DLD1 (cell line): ENCODE data around the gene PRKCH.
"Not testable (repeated sequence)": the region's sequence is repeated elsewhere in the genome, so short reads cannot be mapped to it uniquely, and the experiment has no call there.

Experiments
- in situ Hi-C: cut with HindIII; loops from 2 replicates; pipeline ENCODE4 v1.10.0; 2017; ENCODE audit warnings: low sequenced_read_pairs

The PRKCH gene

DNA sequence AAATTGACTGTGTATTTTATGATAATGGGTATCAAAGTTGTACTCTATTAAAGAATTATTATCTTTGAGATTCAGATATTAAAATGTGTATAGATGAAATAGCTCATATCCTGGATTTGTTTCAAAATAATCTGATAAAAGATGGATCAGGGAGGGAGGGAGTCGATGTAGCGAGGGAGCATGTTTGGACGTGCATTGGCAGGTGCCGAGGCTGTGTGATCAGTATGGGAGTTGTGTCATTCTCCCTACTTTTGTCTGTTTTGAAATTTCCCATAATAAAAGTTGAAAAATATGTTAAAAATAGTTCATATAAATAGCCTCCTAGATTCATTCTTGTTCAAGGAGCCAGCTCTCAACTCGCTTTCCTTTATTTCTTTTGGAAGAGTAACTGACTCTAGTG, 202.4 kb downstream of the PRKCH start:
- in situ Hi-C loops: no loop called here

DNA sequence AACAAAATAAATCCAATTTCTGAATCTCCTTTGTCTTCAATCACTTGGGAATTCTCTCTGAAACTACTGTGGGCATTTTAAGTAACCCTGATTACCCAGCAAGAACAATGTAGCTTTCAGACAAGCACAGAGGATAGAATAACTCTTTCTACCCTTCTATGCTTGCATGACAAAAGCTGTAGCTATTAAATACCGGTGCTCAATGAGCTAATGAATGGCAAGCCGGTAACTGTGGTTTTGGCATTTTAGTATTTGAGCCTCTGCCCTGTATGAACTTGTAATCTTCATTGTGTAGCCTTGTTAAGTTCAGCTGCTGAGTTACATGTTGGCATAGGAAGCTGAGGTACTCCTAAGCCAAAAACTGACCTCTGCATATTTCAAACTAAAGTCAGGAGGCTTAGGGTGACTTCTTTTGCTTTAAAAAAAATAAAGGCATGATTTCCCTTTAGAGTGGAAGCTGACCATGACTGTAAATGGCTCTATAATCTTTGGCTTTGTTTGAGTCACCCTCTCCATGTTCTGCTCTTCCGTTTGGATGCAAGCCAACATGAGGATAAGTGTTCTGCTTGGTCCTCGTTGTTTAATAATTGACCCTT, 202.9 kb downstream of the PRKCH start:
- in situ Hi-C loops: no loop called here

DNA sequence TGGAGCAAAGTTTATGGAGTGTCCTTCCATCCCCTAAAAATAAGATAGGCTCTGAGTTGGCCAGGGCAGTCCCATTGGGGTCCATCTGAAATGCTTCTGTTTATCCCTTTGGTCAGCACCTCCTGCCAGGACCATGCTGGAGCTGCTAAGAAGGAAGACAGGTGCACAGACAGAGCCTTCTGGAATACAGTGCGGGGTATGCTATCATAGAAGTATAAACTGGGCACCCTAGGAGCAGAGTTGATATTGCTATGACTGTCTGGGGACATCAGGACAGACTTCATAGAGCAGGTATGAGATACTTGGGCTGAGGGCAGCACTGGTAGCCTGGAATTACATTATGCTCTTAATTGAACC, 203.5 kb downstream of the PRKCH start:
- in situ Hi-C loops: no loop called here

DNA sequence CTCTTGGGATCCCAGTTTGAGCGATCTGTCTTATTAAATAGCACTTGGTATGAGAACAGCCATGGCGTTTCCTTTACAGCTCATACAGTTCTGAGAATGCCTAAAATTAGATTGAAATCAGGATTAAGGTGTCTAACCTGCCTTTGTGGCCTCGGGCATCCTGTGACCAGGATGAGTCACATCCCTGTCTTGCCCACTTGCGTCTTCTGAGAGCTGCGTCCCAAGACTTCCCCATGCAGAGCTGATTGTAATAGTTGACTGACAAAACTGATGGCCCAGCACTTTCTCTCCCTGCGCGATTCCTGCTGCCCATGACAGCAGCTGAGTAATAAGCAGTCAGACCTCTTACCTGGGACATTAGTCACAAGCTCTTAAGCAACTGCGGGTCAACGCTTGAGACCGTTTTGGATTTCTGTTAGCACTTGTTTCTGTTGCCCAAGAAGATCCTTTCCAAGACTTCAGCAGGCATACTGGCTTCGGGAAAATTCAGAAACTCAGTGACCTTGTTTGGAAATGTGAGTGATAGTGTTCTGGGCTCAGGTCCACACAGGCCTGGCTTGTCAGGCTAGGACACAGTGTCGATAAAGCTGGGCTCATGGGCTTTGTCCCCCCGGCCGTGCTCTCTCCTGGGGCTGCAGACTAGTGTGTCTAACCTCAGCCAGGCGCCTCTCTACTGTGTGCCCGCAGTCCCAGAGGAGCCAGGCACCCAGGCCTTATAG, 204.1 kb downstream of the PRKCH start:
- in situ Hi-C loops: no loop called here

DNA sequence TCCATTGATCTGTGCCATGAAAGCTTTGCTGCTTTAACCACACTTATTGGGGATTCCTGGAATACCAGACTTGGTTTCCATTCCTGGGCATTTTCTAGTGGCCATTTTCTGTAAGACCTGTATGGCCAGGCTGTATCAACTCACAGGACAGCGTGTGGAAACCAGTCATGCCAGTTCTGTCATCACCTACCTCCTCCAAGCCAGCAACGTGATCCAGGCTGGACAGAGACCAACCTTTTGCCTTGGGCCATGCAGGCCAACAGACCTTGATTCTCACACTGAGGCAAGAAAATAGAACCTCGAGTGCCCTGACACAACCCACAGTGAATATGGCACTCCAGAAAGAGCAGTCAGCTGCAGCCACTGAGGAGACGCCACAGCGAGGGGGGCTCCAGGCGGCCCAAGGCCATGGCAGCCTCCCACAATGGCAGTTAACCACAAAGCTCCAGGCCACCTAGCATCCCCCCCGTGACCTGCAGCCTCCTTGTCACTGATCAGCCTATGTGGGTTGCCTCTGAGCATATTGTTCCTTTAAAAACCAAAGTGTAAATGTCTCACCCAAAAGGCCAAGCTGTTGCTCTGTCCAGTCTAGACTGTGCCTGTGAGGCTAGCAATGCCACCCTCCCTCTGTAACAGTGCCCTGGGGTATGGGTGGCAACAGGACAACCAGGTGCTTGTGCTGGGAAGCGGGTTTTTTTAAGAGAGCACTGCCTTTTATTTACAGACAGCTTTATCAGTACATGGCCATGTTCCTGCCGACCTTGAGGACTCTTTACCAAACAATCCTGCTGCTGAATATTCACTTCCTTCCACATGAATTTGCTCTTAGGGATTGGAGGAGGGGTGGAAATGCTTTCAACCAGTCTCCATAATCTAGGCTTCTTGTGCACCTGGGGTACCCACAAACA, 205.3 kb downstream of the PRKCH start:
- in situ Hi-C loops: no loop called here

DNA sequence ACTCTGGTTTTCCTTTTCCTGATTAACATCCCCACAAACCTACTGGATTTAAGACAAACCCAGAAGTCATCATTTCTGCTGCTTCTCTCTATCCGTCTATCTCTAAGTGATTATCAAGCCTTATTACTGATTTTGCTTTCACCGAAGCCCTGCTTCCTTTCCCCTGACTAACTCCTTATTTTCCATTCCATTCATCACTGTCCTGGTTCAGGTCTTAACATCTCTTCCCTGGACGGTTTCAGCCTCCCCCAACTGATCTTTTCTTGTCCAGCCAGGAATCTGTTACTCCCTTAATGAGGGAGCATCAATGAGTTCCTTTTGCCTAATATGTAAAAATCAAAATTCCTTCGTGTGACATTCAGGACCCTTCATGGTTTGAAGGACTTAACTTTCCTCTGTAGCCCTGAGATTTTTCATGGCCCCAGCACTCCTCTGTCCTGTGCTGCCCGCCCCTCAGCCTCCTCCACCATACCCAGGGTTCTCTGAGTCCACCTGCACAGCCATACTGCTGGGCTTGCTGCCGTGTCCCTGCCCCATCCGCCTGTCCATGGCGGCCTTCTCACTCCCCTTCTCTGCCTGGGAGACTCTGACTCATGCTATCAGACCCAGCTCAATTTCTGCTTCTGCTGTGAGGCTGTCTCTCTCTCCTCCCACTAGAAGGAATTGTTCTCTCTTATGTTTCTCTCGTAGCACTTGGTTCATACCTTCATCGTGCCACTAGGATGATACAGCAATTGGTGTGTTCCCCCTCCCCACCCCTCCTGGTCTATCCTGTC, 206.1 kb downstream of the PRKCH start:
- in situ Hi-C loops: no loop called here

DNA sequence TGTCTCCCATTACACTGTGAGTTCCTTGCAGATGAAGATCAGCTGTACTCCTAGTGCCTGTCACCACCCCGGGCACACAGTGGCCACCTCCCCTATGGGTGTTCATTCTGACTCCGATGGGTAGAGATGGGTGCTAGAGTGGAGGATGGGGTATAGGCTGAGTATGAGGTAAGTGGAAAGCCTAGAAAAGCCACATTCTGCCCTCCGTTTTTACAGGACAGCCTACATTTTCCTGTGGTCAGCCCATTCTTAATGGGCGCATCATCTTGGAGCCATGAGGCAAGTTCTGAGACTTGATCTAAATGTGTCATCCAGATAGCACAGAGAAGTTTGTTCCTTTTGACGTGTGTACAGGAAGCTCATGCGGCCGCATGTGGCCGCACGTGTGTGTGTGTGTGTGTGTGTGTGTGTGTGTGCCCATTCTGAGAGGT, 207.2 kb downstream of the PRKCH start:
- in situ Hi-C loops: no loop called here

DNA sequence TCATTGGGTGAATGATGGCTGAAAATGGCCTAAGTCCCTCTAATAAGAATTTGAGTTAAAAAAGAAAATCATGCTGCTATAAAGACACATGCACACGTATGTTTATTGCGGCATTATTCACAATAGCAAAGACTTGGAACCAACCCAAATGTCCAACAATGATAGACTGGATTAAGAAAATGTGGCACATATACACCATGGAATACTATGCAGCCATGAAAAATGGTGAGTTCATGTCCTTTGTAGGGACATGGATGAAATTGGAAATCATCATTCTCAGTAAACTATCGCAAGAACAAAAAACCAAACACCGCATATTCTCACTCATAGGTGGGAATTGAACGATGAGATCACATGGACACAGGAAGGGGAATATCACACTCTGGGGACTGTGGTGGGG, 208.0 kb downstream of the PRKCH start:
- in situ Hi-C loops: not testable (repeated sequence)

DNA sequence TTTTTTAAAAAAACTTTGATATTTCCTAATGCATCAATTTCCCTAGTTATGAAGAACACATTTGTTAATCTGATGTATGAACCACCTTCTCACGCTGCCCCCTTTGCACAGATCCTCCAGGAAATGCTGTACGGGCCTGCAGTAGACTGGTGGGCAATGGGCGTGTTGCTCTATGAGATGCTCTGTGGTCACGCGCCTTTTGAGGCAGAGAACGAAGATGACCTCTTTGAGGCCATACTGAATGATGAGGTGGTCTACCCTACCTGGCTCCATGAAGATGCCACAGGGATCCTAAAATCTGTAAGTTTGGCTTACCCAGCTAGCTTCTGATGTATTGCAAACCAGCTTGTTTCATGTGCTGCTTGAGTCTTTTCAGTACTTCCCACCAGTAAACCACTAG, 208.9 kb downstream of the PRKCH start:
- in situ Hi-C loops: no loop called here

DNA sequence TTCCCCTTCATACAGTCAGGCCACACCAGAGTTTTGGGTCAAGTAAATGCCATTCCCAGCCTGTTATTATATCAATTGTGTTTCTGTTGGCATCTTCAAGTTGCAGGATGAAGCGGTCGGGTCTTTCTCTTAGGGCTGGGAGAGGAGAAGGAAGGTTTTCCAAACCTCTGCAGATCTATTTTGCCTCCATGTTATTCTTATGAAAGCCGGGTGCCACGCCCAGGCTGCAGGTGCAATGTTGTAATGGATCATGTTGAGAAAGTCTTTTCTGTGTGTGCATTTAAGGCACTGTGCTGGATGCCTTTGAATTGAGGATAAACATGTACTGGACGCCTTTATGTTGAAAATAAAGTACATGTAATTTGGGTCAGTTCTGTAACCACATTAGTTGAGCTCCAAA, 209.5 kb downstream of the PRKCH start:
- in situ Hi-C loops: no loop called here

DNA sequence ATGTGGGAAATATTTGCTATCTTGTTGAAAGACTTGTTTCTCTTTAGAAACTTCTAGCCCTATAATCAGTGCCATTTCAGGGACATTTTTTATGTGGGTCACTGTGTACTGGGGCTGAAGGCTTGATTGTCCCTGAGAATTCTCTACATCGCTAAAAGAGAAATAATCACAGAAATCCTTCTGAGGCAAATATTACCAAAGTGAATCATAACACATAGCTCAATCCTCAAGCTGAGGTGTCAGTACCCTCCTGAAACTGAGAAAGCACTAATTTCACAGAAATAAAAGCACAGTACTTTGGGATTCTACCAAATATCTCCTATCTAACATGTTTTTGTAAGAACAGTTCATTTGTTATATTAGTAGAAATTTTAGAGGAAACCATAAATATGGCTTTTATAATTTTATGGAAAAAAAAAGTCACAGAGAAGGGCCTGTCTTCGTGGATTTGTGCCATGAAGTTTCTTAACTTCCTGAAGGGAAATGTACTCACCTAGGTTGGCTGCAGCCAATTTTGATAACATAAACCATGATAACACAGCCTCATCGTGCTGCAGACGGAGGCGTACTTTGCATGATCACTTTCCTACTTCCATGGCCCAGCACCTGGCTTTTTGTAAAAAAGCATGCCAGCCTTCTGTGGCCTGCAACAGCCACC, 210.2 kb downstream of the PRKCH start:
- in situ Hi-C loops: no loop called here

DNA sequence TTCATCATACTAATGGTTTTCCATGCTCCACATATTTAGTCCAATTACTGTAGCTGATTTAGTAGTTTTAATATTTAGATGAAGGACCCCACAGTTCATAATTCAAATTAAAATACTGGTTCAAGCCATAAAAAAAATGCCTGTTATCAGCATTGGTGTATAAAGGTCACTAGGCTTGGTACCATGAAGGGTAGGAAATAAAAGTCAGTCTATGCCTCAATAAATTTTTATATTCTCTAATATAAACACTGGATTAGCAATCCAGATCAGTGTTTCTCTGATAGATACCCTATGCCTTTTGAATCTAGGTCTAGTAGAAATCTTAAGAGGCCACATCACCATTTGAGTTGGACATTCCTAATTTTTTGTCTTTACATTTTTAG, 210.7 kb downstream of the PRKCH start:
- in situ Hi-C loops: no loop called here

DNA sequence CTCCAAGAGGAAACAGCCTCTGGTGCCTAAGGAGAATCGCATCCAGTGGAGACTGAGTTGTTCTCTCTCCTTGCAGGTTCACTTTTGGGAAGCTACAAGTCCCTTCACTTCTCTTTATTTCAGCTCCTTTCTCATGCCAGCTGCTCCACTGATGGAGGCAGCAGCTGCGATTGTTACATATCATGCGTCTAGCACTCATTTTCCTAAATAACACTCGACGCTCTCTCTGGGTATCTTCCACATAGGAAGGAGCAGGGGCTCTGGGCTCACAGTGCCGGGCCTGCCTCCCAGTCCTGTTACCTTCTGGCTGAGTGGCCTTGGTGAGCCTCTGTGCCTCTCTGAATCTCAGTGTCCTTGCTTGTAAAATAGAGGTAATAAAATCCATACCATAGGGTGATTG, 211.4 kb downstream of the PRKCH start:
- in situ Hi-C loops: no loop called here

DNA sequence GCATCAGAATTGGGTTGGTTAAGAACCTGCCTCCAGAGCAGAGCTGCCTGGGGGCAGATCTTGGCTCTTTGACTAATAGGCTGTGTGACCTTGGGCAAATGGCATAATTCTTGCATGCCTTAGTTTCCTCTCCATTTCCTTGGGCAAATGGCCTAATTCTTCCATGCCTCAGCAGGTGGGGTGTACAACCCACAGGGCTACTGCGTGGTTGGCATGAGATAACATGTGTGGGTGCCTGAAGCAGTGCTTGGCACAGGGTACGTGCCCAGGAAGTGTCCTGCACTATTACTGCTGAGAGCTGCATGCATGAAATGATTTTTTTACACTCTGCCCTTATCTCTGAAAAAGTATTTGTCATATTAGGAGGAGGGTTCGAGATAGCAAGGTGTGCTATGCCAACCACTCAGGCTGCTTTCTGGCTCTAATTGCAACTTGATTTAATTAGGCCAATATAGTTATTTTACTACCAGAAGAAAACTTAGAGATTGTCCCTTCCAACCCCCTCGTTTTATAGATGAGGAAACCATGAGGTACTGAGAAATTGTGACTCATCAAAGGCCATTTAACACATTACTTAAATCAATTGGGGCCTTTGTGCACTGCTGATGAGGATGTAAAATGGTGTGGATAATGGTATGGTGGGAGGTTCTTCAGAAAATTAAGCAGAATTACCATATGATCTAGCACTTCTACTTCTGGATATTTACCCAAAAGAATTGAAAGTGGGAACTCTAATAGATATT, 212.3 kb downstream of the PRKCH start:
- in situ Hi-C loops: no loop called here

DNA sequence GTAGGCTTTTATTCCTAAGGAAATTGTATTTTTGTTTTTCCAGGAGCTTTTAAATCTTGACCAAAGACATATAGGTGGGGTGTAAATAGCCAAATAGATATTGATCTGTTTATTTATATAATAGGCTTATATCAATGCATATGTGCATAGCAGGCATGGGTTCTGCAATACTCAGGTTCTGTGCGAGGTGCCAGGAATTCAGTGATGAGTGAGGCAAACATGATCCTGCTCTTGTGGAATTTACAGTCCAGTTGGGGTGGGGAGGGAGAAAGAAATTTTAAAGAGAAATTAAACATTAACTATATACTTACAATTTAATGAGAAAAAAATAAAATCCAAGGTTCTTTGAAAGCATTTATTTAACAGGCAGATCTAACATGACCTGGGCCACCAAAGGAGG, 213.7 kb downstream of the PRKCH start:
- in situ Hi-C loops: no loop called here

DNA sequence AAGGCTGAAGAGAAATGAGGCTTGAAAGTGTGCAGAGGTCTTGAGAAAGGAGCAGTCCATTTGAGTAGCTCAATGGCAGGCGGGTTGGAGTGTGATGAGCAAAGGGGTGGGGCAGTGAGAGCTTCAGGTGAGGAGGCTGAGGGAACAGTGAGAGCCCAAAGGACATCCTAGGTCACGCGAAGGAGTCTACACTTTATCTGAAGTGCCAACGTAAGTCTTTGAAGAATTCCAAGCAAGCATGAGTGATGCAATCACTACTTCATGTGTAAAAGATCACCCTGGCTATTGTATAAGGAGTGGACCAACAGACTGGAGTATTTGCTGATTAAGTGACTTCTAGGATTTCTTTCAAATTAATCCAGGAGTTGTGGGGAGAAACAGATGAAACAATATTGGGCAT, 214.1 kb downstream of the PRKCH start:
- in situ Hi-C loops: no loop called here

DNA sequence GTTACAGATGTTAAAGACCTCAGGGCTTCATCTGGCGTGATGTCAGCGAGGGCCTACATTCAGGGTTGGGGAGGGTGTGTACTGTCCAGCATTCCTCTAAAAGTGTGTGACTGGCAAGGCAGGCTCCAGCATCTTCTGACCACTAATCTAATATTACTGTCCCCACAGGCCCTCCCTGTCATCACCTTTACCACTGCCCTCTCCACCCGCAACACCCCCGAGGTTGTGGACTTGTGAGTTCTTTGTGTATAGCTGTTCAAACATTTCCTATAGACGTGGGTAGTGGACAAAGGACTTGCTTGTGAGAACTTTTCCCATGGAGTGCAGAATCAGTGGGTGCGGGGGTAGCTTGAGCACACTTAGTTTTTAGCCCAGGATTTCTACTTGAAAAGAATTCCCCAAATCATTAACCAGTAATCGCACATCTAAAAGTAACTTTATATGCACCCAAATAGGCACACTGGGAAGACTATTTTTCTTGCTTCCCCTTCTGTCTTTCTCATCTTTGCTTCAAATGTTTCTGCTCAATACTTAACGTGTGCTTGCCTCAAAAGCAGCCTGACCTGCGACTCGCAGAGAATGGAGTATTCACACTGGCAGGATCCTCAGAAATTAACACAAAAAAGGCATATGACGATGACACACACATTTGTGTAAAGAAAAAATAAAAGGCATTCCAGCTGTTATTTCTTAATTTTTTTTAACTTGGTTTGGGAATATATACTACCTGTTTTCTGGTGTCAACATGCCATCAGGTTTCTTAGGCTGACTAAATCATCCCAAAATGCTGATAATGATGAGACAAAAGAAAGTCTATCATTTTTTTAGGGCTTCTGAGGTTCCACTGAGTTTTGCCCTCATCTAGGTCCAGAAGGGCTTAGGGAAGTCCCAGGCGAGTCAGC, 215.5 kb downstream of the PRKCH start:
- in situ Hi-C loops: no loop called here

DNA sequence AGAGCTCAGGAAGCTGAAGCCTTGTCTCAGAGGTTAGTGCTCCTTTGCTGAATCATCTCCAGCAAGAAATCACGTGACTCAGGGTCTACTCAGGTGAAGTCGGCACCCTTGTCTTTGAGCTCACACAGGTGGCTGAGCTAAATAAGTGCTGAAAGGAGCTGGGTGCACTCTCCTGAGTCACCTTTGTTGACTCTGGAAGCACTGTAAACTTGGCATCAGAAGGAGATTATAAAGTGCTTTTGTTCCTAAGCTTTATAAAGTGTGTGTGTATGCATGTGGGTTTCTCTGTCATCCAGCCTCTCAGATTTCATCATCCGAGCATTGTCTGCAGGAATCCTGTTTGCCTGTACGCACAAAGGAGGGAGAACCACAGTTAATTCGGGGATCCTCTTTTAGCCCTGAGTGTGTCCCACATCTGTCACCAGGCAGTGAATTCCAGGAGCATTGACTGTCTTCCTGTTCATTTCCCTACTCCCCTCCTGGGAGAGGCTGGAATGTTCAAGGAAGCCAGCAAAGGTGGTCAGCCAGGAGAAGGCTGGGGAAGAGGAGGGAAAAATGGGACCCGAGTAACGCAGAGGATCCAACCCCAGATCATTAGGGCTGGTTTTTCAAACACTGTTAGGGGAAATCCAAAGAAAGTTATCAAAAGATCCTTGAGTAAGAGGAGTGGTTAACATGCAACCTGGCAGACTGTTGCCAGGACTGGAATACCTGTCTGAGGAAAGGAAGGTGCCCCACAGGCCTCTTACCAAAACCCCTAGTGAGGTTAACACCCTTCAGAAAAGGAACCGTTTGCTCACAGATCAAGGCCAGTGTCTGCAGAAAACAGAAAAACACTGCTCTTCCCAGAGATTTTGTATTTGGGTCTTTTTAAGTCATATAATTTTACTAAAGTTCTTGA, 216.4 kb downstream of the PRKCH start:
- in situ Hi-C loops: no loop called here
